OCI-LY7 (cell line): ENCODE results near the gene RACGAP1. TPM values are rescaled to one million over a fixed set of nuclear protein-coding genes. Genes with fewer than 3 reads are reported as not detected.

Experiments
- BruUV-seq: library from RNA; stranded (reverse); fragments of 400-500 nt; replicated peaks from 2 replicates; lab custom pipeline; 2021; lab: Mats Ljungman, UMichigan
- CTCF ChIA-PET: fragments of 300-600 bp; sonication (Branson Sonifier 250); formaldehyde crosslinking; loops from one replicate; lab custom pipeline; 2022; ENCODE audit warnings: antibody characterized with exemption; ENCODE audit not compliant: unreplicated experiment; lab: Charles Lee
- POLR2A ChIA-PET: fragments of 300-600 bp; sonication (Branson Sonifier 250); formaldehyde crosslinking; loops from one replicate; lab custom pipeline; 2022; ENCODE audit warnings: antibody characterized with exemption; lab: Charles Lee
- DNase-seq: peaks from one replicate; pipeline ENCODE4 v3.0.0-alpha.2; 2015; ENCODE audit warnings: low spot score
- H2AFZ ChIP-seq: fragments of 200-600 bp; sonication (generic), shearing (Covaris generic); 2 replicates; pipeline ENCODE4 v1.6.1; 2014; ENCODE audit warnings: mild to moderate bottlenecking, antibody characterized with exemption, low read length, moderate library complexity
- H3K27ac ChIP-seq: fragments of 200-600 bp; sonication (generic); 2 replicates; pipeline ENCODE4 v1.5.1; 2014; ENCODE audit warnings: mixed run types, low read depth, mild to moderate bottlenecking, moderate library complexity, low read length, inconsistent platforms; ENCODE audit not compliant: poor library complexity, severe bottlenecking
- H3K36me3 ChIP-seq: fragments of 200-600 bp; sonication (generic); 2 replicates; pipeline ENCODE4 v1.6.1; 2014; ENCODE audit warnings: mild to moderate bottlenecking, antibody characterized with exemption, low read length, moderate library complexity, mixed read lengths; ENCODE audit not compliant: insufficient read depth
- H3K4me1 ChIP-seq: fragments of 200-600 bp; sonication (generic); 2 replicates; pipeline ENCODE4 v1.5.1; 2014; ENCODE audit warnings: mild to moderate bottlenecking, low read length; ENCODE audit not compliant: insufficient read depth, poor library complexity, severe bottlenecking
- H3K4me2 ChIP-seq: fragments of 200-600 bp; sonication (generic); 2 replicates; pipeline ENCODE4 v1.6.1; 2014; ENCODE audit warnings: mild to moderate bottlenecking, low read length
- H3K4me3 ChIP-seq: fragments of 200-600 bp; sonication (generic); 2 replicates; pipeline ENCODE4 v1.5.1; 2014; ENCODE audit warnings: mild to moderate bottlenecking, low read depth, low read length; ENCODE audit not compliant: poor library complexity, severe bottlenecking
- H3K79me2 ChIP-seq: fragments of 200-600 bp; sonication (generic); 2 replicates; pipeline ENCODE4 v1.6.1; 2016; ENCODE audit warnings: low read depth, mild to moderate bottlenecking, low read length, moderate library complexity, mixed read lengths; ENCODE audit not compliant: insufficient read depth
- H3K9me2 ChIP-seq: fragments of 200-600 bp; sonication (generic); 2 replicates; pipeline ENCODE4 v1.6.1; 2016; ENCODE audit warnings: mild to moderate bottlenecking, low read length, mixed read lengths; ENCODE audit not compliant: insufficient read depth
- H3K9me3 ChIP-seq: fragments of 200-600 bp; sonication (generic); 2 replicates; pipeline ENCODE4 v1.6.1; 2014; ENCODE audit warnings: mild to moderate bottlenecking, mixed run types, low read length, mixed read lengths
- H4K20me1 ChIP-seq: fragments of 200-600 bp; sonication (generic); 2 replicates; pipeline ENCODE4 v1.6.1; 2014; ENCODE audit warnings: mild to moderate bottlenecking, antibody characterized with exemption, low read length, moderate library complexity, mixed read lengths; ENCODE audit not compliant: insufficient read depth
- EZH2phosphoT487 ChIP-seq: fragments of 200-600 bp; sonication (generic); IDR thresholded peaks from 2 replicates; pipeline ENCODE4 v1.6.1; 2018; ENCODE audit warnings: low read depth, borderline replicate concordance, mild to moderate bottlenecking, mixed run types, antibody characterized with exemption, low read length, moderate library complexity, mixed read lengths
- intact Hi-C: fragments of 100-400 bp; cut with micrococcal nuclease; formaldehyde crosslinking; loops from one replicate; pipeline ENCODE4 v1.10.0; 2022; ENCODE audit not compliant: unreplicated experiment
- total RNA-seq, 2 experiments: library from RNA; depleted of rRNA in 1 of 2; stranded (reverse); fragments of >200 nt in 1 of 2; shearing (Covaris generic) in 1 of 2; gene quantifications; 2 replicates each; pipeline ENCODE4 v1.2.3, GENCODE V29; 2014 to 2022
- TF ChIP-seq, protein P1 (sequence below): fragments of 200-600 bp; sonication (generic); conservative IDR thresholded peaks from 2 replicates; pipeline ENCODE4 v1.5.1; 2014; ENCODE audit warnings: mild to moderate bottlenecking, antibody characterized with exemption, low read length, moderate library complexity, mixed read lengths

RACGAP1 gene
- total RNA-seq, 2 experiments from 2014 or later: 69.6 to 104 TPM

GRCh38 chr12:49961993-49962764 lies 63.1 kb downstream of the RACGAP1 start:
- ChIA-PET CTCF (no interaction called here), POLR2A (no interaction called here)
- TF ChIP-seq, protein P1, sequence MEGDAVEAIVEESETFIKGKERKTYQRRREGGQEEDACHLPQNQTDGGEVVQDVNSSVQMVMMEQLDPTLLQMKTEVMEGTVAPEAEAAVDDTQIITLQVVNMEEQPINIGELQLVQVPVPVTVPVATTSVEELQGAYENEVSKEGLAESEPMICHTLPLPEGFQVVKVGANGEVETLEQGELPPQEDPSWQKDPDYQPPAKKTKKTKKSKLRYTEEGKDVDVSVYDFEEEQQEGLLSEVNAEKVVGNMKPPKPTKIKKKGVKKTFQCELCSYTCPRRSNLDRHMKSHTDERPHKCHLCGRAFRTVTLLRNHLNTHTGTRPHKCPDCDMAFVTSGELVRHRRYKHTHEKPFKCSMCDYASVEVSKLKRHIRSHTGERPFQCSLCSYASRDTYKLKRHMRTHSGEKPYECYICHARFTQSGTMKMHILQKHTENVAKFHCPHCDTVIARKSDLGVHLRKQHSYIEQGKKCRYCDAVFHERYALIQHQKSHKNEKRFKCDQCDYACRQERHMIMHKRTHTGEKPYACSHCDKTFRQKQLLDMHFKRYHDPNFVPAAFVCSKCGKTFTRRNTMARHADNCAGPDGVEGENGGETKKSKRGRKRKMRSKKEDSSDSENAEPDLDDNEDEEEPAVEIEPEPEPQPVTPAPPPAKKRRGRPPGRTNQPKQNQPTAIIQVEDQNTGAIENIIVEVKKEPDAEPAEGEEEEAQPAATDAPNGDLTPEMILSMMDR: no peak
- TF ChIP-seq EZH2phosphoT487: no peak
- H3K4me1 ChIP-seq: peaks cover 13% of the 10 kb centered on the region
- intact Hi-C loops: no loop called here
- H2AFZ ChIP-seq: no peak overlapping the region
- no peak overlapping the region for H3K27ac ChIP-seq
- H3K4me2 ChIP-seq: no peak overlapping the region
- no peaks in the 10 kb centered on the region for H3K79me2 ChIP-seq
- no peak overlapping the region for H3K4me3 ChIP-seq
- no peak for DNase-seq
- BruUV-seq: no TSS peak
- H4K20me1 ChIP-seq: no peaks in the 10 kb centered on the region
- no peaks in the 10 kb centered on the region for H3K9me3 ChIP-seq
- no peaks in the 10 kb centered on the region for H3K9me2 ChIP-seq
- no peaks in the 10 kb centered on the region for H3K36me3 ChIP-seq

- Histone ChIP-seq H3K9me3 (no peaks in the 10 kb centered on the region), H3K4me2 (no peak within 1 kb of the TSS), H3K9me2 (no peaks in the 10 kb centered on the region), H4K20me1 (no peaks in the 10 kb centered on the region), H3K79me2 (no peaks in the 10 kb centered on the region), H3K27ac (no peak within 1 kb of the TSS), H2AFZ (no peak within 1 kb of the TSS), H3K36me3 (no peaks in the 10 kb centered on the region), H3K4me3 (no peak within 1 kb of the TSS), H3K4me1 (peaks cover 10% of the 10 kb centered on the region)
- BruUV-seq: no TSS peak
- CTCF ChIA-PET: no interaction called here
- no peak for DNase-seq
- TF ChIP-seq EZH2phosphoT487: no peak
- TF ChIP-seq, protein P1: no peak
- POLR2A ChIA-PET: no interaction called here
- intact Hi-C loops: no loop called here
Measured at GRCh38 chr12:49961111-49961922, 64.0 kb downstream of the RACGAP1 start, which contains the start of gene AQP5. Gene AQP5, plus strand, starts transcription at chr12:49961872. Its CDS starts 146 bp downstream, at chr12:49962018.
